ENCODE measurements around the gene C5orf34. TPM values are rescaled to one million over a fixed set of nuclear protein-coding genes. Genes with fewer than 3 reads are reported as not detected.

The C5orf34 gene
- total RNA-seq, 1 experiment from 2014 or later: 9.4 TPM

DNA sequence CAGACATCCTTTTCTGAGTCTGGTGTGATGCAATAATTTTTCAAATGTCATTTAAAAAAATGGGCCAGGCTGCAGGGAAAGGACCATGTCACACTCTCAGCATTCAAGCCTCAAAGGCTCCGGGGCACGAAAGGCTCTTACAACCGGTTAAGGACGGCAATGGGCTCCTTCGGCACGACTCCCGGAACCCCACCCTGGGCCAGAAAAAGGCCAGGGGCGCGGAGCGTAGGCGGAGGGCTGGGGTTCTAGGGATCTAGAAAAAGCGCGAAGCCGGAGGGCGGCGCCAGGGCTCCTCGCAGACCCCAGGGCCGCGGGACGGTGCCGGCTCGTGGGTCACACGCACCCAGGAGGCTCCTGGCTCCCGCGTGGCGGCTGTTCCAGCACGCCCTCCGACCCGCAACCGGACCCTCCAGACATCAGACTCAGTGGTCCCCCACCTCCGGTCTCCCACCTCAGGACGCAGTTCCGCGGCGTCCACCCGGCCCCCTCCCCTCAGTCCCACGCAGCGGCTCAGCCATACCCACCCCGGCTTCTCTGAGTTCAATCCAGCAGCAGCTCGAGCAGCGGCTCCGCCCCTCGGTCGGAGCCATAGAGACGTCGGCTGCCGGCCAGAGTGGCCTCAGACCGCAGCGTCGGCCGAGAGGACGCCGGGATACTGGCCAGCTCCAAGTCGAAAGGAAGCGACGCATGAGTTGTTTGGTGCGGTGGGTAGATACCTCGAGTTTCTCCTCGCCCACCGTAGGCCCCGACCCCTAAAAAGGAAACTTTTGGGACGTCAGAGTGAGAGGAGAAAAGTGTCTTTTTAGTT, 31.4 kb downstream of the C5orf34 start, which contains the start of gene TMEM267 (continued):
- no peak for TF ChIP-seq E2F4 (CRISPR knock-in tag; IDR thresholded peaks at IDR 0.05; ENCODE audit: borderline replicate concordance, low read depth)
- TF ChIP-seq PRRX2 (CRISPR knock-in tag; IDR thresholded peaks at IDR 0.05): no peak
- no peak for TF ChIP-seq ATF3 (CRISPR knock-in tag; conservative IDR thresholded peaks at IDR 0.05)
- 0 out of 2 replicates have a peak, but pooled peaks have one; percentile 65 for TF ChIP-seq KAT7 (CRISPR knock-in tag; IDR thresholded peaks at IDR 0.05; ENCODE audit: borderline replicate concordance)
- no peak for TF ChIP-seq NFYB (CRISPR knock-in tag; conservative IDR thresholded peaks at IDR 0.05; ENCODE audit: low read depth)
- TF ChIP-seq, protein P1, sequence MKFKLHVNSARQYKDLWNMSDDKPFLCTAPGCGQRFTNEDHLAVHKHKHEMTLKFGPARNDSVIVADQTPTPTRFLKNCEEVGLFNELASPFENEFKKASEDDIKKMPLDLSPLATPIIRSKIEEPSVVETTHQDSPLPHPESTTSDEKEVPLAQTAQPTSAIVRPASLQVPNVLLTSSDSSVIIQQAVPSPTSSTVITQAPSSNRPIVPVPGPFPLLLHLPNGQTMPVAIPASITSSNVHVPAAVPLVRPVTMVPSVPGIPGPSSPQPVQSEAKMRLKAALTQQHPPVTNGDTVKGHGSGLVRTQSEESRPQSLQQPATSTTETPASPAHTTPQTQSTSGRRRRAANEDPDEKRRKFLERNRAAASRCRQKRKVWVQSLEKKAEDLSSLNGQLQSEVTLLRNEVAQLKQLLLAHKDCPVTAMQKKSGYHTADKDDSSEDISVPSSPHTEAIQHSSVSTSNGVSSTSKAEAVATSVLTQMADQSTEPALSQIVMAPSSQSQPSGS (CRISPR knock-in tag; IDR thresholded peaks at IDR 0.05; ENCODE audit: borderline replicate concordance, low read depth): no peak
- no peak for TF ChIP-seq ZNF138 (CRISPR knock-in tag; conservative IDR thresholded peaks at IDR 0.05)
- TF ChIP-seq ELF4 (CRISPR knock-in tag; IDR thresholded peaks at IDR 0.05; ENCODE audit: low read depth): no peak
- TF ChIP-seq ZNF512 (CRISPR knock-in tag; IDR thresholded peaks at IDR 0.05; ENCODE audit: borderline replicate concordance): no peak
- no peak for TF ChIP-seq NFATC4 (CRISPR knock-in tag; IDR thresholded peaks at IDR 0.05)

GRCh38 chr5:43482490-43483297, 32.3 kb downstream of the C5orf34 start:
- peak overlapping the region; percentile 83 for H3K27ac Mint-ChIP-seq
- H3K36me3 Mint-ChIP-seq: peaks cover 2% of the 10 kb centered on the region; the same call in 1 of the 2 replicates
- TF ChIP-seq RELA (CRISPR knock-in tag; IDR thresholded peaks at IDR 0.05; ENCODE audit: borderline replicate concordance) (no peak), ZNF219 (CRISPR knock-in tag; IDR thresholded peaks at IDR 0.05; ENCODE audit: borderline replicate concordance) (no peak), GTF2I (CRISPR knock-in tag; conservative IDR thresholded peaks at IDR 0.05) (no peak), ETV6 (CRISPR knock-in tag; IDR thresholded peaks at IDR 0.05) (no peak), ZNF396 (CRISPR knock-in tag; IDR thresholded peaks at IDR 0.05; ENCODE audit: borderline replicate concordance) (no peak), ELF4 (CRISPR knock-in tag; IDR thresholded peaks at IDR 0.05; ENCODE audit: low read depth) (no peak), JAZF1 (CRISPR knock-in tag; IDR thresholded peaks at IDR 0.05) (no peak), TCF7 (CRISPR knock-in tag; IDR thresholded peaks at IDR 0.05; ENCODE audit: low read depth) (no peak)
- ChIA-PET POLR2A (interaction anchor here (1.1 to 2.0 kb wide), 2 partner anchors 13 to 121 kb away, joined by 3 to 9 read pairs; partner anchors contain the start of gene NNT), CTCF (no interaction called here)
- no peak for DNase-seq (ENCODE audit: low spot score)
- H3K4me1 Mint-ChIP-seq: peaks cover 9% of the 10 kb centered on the region
- ATAC-seq: no peak
- no peaks in the 10 kb centered on the region for H3K27me3 Mint-ChIP-seq (ENCODE audit: low read depth)
- H3K9me3 Mint-ChIP-seq: no peaks in the 10 kb centered on the region
- peak overlapping the region; percentile 98 for H3K4me3 Mint-ChIP-seq
